Psoas muscle (tissue), 8 donors: ENCODE data around the gene PTCH2. TPM values are rescaled to one million over a fixed set of nuclear protein-coding genes. Genes with fewer than 3 reads are reported as not detected.
A peak's percentile ranks its signal among the peaks of the same experiment; 100 is the strongest.

Experiments used
- ATAC-seq, 4 donors: fragments of 200-7000 bp; cut with Tn5 transposase; one replicate each; pipeline ENCODE4 v1.9.1; 2020; ENCODE audit warnings: moderate library complexity in 3 of 4, mild to moderate bottlenecking in 2 of 4
- DNase-seq, 2 donors: peaks; one replicate each; pipeline ENCODE4 v3.0.0-alpha.2; 2020
- H3K27ac ChIP-seq: fragments of 200-600 bp; one replicate; pipeline ENCODE4 v1.8.0; 2022
- H3K27me3 ChIP-seq, 3 donors: fragments of 200-600 bp in 1 of 3; one replicate each; pipeline versions ENCODE4 v1.6.1 to v1.8.0; 2013 to 2022; ENCODE audit warnings: low read length in 2 of 3, mild to moderate bottlenecking in 2 of 3, moderate library complexity in 1 of 3; ENCODE audit not compliant: insufficient read depth in 3 of 3
- H3K36me3 ChIP-seq, 2 donors: fragments of 200-600 bp in 1 of 2; one replicate each; pipeline versions ENCODE4 v1.6.1 to v1.8.0; 2013 to 2022; ENCODE audit warnings: low read depth in 1 of 2, mild to moderate bottlenecking in 1 of 2, moderate library complexity in 1 of 2; ENCODE audit not compliant: insufficient read depth in 1 of 2
- H3K4me1 ChIP-seq: fragments of 200-600 bp; one replicate; pipeline ENCODE4 v1.8.0; 2022
- H3K4me3 ChIP-seq: fragments of 200-600 bp; one replicate; pipeline ENCODE4 v1.8.0; 2022; ENCODE audit warnings: mild to moderate bottlenecking
- H3K9me3 ChIP-seq: fragments of 200-600 bp; one replicate; pipeline ENCODE4 v1.8.0; 2022
- WGBS, 3 donors: extraction: QIAGEN DNeasy Blood & Tissue Kit; methylation state at CpG; one replicate each; pipeline versions ENCODE4 v1.1.6 to v1.1.7; 2013; 5-methylcytosine and 5-hydroxymethylcytosine counted together
- intact Hi-C, 2 donors: fragments of 100-400 bp; cut with DNase I; formaldehyde crosslinking; loops; one replicate each; pipeline versions ENCODE4 v1.11.0 to v1.14.2; 2022
- polyA plus RNA-seq, 3 donors: library from polyadenylated mRNA; stranded (reverse); fragments of 200-250 nt; gene quantifications; one replicate each; pipeline ENCODE4 v1.2.3, GENCODE V29; 2013
- total RNA-seq, 4 donors: library from RNA; stranded (reverse); fragmentation: NEBNext Ultra II Directional in 2 of 4; extraction: Animal tissue kit (Norgen Biotek cat#: 25700) in 2 of 4; gene quantifications; one replicate each; pipeline versions ENCODE4 v1.2.1 to v1.2.4, GENCODE V29; 2021 to 2023
- TF ChIP-seq, protein P1 (sequence below): fragments of 200-600 bp; IDR thresholded peaks from one replicate; pipeline ENCODE4 v1.8.0; 2022; ENCODE audit warnings: antibody characterized with exemption
- donor health status: healthy with polysubstance abuse.
- donor health status: DM: no; HTN: no; CAD: no; lungs with moderate emphysema.
- donor health status: Bipolar disorder and iron deficiency.
- donor health status: healthy.
- donor health status: DM: yes; HTN: yes; CAD: no.
- donor health status: DM: no; HTN: no; CAD: no.
- donor health status: DM: no; HTN: no; CAD: no.
- donor health status: DM: yes; HTN: yes; CAD: no.

Gene PTCH2
- total and polyA plus RNA-seq, 7 donors: 0.12 to 1.0 (median 0.35) TPM

- no peak overlapping the region for H3K4me3 ChIP-seq
- intact Hi-C loops: no loop called here
- 78 to 80% (median 78%) methylated on average over 7 of the region's 7 CpGs for WGBS, 3 donors
- peak in 1 of 2 donors; percentile 34 for DNase-seq
- ATAC-seq: peak; percentile 83 to 93 (median 88)
- no peaks in the 10 kb centered on the region for H3K9me3 ChIP-seq
- H3K27ac ChIP-seq: peak overlapping the region; percentile 54
- TF ChIP-seq, protein P1, sequence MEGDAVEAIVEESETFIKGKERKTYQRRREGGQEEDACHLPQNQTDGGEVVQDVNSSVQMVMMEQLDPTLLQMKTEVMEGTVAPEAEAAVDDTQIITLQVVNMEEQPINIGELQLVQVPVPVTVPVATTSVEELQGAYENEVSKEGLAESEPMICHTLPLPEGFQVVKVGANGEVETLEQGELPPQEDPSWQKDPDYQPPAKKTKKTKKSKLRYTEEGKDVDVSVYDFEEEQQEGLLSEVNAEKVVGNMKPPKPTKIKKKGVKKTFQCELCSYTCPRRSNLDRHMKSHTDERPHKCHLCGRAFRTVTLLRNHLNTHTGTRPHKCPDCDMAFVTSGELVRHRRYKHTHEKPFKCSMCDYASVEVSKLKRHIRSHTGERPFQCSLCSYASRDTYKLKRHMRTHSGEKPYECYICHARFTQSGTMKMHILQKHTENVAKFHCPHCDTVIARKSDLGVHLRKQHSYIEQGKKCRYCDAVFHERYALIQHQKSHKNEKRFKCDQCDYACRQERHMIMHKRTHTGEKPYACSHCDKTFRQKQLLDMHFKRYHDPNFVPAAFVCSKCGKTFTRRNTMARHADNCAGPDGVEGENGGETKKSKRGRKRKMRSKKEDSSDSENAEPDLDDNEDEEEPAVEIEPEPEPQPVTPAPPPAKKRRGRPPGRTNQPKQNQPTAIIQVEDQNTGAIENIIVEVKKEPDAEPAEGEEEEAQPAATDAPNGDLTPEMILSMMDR: no peak
- no peaks in the 10 kb centered on the region for H3K4me1 ChIP-seq
- peaks cover 3 to 48% of the 10 kb centered on the region in 2 donors for H3K36me3 ChIP-seq
- H3K27me3 ChIP-seq: no peaks in the 10 kb centered on the region
These were observed 38.1 kb upstream of the PTCH2 start for GRCh38 chr1:44881011-44881632.

- DNase-seq: no peak
- intact Hi-C loops: no loop called here
These were observed 31.1 kb upstream of the PTCH2 start for GRCh38 chr1:44874155-44874554.

DNA sequence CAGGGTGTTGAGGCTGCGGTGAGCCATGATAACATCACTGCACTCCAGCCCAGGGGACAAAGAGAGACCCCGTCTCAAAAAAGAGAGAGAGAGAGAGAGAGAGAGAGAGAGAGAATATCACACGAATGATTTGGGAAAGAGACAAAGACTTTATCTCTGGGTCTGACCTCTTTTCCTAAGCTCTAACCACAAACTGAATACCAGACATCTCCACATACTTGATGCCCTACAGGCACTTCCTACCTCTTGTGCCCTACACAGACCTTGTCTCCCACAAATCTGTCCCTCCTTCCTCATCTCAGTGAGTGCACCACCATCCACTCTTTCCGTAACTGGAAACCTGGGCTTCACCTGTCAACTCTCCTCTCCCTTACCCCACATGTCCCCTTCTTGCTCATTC, 27.0 kb upstream of the PTCH2 start:
- ATAC-seq: no peak
- DNase-seq: no peak
- Histone ChIP-seq H3K36me3 (peaks cover 13 to 82% of the 10 kb centered on the region in 2 donors), H3K9me3 (no peaks in the 10 kb centered on the region), H3K27ac (no peak overlapping the region), H3K4me3 (no peak overlapping the region), H3K4me1 (no peaks in the 10 kb centered on the region), H3K27me3 (no peaks in the 10 kb centered on the region)
- TF ChIP-seq, protein P1: no peak
- WGBS, 3 donors: 85 to 98% (median 94%) methylated on average over 4 of the region's 4 CpGs
- intact Hi-C loops: no loop called here

More at GRCh38 chr1:44874155-44874554, 31.1 kb upstream of the PTCH2 start:
- H3K27ac ChIP-seq: no peak overlapping the region
- no peak overlapping the region for H3K4me3 ChIP-seq
- no peak for ATAC-seq
- TF ChIP-seq, protein P1: no peak
- no peaks in the 10 kb centered on the region for H3K9me3 ChIP-seq
- no peaks in the 10 kb centered on the region for H3K27me3 ChIP-seq
- peaks cover 19 to 80% of the 10 kb centered on the region in 2 donors for H3K36me3 ChIP-seq
- WGBS, 3 donors: 91 to 93% (median 91%) methylated on average over 2 of the region's 2 CpGs
- H3K4me1 ChIP-seq: no peaks in the 10 kb centered on the region

DNA sequence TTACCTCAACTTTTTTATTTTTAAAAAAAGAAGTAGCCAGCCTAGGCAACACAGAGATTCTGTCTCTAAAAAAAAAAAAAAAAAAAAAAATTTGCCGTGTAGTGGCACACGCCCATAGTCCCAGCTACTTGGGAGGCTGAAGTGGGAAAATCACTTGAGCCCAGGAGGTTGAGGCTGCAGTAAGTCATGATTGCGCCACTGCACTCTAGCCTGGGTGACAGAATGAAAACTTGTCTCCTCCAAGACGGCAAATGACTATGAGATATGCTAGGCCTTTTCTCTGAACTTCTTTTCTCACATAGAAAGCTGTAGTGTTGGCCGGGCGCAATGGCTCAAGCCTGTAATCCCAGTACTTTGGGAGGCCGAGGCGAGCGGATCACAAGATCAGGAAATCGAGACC, 24.7 kb upstream of the PTCH2 start:
- peaks cover 8 to 79% of the 10 kb centered on the region in 2 donors for H3K36me3 ChIP-seq
- 96 to 97% (median 96%) methylated on average over 10 of the region's 10 CpGs for WGBS, 3 donors
- H3K9me3 ChIP-seq: no peaks in the 10 kb centered on the region
- H3K4me3 ChIP-seq: no peak overlapping the region
- no peaks in the 10 kb centered on the region for H3K4me1 ChIP-seq
- TF ChIP-seq, protein P1: no peak
- no peaks in the 10 kb centered on the region for H3K27me3 ChIP-seq
- ATAC-seq (no peak), DNase-seq (no peak)
- intact Hi-C loops: no loop called here
- H3K27ac ChIP-seq: no peak overlapping the region
